Left lung (tissue), 10 donors: Measurements from ENCODE around the gene SLC17A2. TPM values are rescaled to one million over a fixed set of nuclear protein-coding genes. Genes with fewer than 3 reads are reported as not detected.

Source experiments
- ATAC-seq: fragments of 200-7000 bp; cut with Tn5 transposase; one replicate; pipeline ENCODE4 v1.9.1; 2020; ENCODE audit warnings: moderate library complexity
- DNase-seq, 4 donors: peaks; one replicate each; pipeline ENCODE4 v3.0.0-alpha.2; 2013 to 2020
- H3K27ac ChIP-seq, 2 donors: fragments of 200-600 bp; sonication (generic) in 1 of 2; one replicate each; pipeline versions ENCODE4 v1.5.0 to v1.8.0; 2020 to 2021
- H3K27me3 ChIP-seq, 2 donors: fragments of 200-600 bp; sonication (generic) in 1 of 2; one replicate each; pipeline versions ENCODE4 v1.5.0 to v1.8.0; 2020 to 2021
- H3K36me3 ChIP-seq, 2 donors: fragments of 200-600 bp; sonication (generic) in 1 of 2; one replicate each; pipeline versions ENCODE4 v1.5.0 to v1.8.0; 2020 to 2021
- H3K4me1 ChIP-seq, 2 donors: fragments of 200-600 bp; one replicate each; pipeline ENCODE4 v1.8.0; 2021
- H3K4me3 ChIP-seq, 2 donors: fragments of 200-600 bp; sonication (generic) in 1 of 2; one replicate each; pipeline versions ENCODE4 v1.5.0 to v1.8.0; 2020 to 2021; ENCODE audit warnings: mild to moderate bottlenecking in 1 of 2
- H3K9me3 ChIP-seq, 2 donors: fragments of 200-600 bp; sonication (generic) in 1 of 2; one replicate each; pipeline versions ENCODE4 v1.5.0 to v1.8.0; 2020 to 2021
- intact Hi-C, 2 donors: fragments of 100-400 bp; cut with DNase I; formaldehyde crosslinking; loops; one replicate each; pipeline versions ENCODE4 v1.11.2 to v1.14.2; 2022
- polyA plus RNA-seq, 6 donors: library from polyadenylated mRNA; unstranded; fragments of 120-200 nt; gene quantifications; one replicate each; pipeline ENCODE4 v1.2.1, GENCODE V29; 2013; ENCODE audit not compliant: insufficient read length in 6 of 6
- total RNA-seq, 2 donors: library from RNA; stranded (reverse); fragmentation: NEBNext Ultra II Directional; extraction: Animal tissue kit (Norgen Biotek cat#: 25700); gene quantifications; one replicate each; pipeline ENCODE4 v1.2.1, GENCODE V29; 2021
- TF ChIP-seq, protein P1 (sequence below), 2 donors: fragments of 200-600 bp; sonication (generic) in 1 of 2; IDR thresholded peaks; one replicate each; pipeline versions ENCODE4 v1.5.0 to v1.8.0; 2021; ENCODE audit warnings: antibody characterized with exemption in 2 of 2
- donor health status: DM: no; HTN: yes; CAD: no.
- donor health status: DM: no; HTN: no; CAD: no.

Gene SLC17A2
- total and polyA plus RNA-seq, 8 donors = not detected

GRCh38 chr6:25886066-25886465, 44.4 kb downstream of the SLC17A2 start:
- Histone ChIP-seq H3K27ac (no peak overlapping the region), H3K4me1 (no peaks in the 10 kb centered on the region), H3K9me3 (no peaks in the 10 kb centered on the region), H3K4me3 (no peak overlapping the region), H3K27me3 (peaks cover 0 to 6% of the 10 kb centered on the region in 2 donors), H3K36me3 (no peaks in the 10 kb centered on the region)
- no peak for DNase-seq
- TF ChIP-seq, protein P1, sequence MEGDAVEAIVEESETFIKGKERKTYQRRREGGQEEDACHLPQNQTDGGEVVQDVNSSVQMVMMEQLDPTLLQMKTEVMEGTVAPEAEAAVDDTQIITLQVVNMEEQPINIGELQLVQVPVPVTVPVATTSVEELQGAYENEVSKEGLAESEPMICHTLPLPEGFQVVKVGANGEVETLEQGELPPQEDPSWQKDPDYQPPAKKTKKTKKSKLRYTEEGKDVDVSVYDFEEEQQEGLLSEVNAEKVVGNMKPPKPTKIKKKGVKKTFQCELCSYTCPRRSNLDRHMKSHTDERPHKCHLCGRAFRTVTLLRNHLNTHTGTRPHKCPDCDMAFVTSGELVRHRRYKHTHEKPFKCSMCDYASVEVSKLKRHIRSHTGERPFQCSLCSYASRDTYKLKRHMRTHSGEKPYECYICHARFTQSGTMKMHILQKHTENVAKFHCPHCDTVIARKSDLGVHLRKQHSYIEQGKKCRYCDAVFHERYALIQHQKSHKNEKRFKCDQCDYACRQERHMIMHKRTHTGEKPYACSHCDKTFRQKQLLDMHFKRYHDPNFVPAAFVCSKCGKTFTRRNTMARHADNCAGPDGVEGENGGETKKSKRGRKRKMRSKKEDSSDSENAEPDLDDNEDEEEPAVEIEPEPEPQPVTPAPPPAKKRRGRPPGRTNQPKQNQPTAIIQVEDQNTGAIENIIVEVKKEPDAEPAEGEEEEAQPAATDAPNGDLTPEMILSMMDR (IDR thresholded peaks at IDR 0.05) = no peak
- ATAC-seq = no peak
- intact Hi-C loops = no loop called here

DNA sequence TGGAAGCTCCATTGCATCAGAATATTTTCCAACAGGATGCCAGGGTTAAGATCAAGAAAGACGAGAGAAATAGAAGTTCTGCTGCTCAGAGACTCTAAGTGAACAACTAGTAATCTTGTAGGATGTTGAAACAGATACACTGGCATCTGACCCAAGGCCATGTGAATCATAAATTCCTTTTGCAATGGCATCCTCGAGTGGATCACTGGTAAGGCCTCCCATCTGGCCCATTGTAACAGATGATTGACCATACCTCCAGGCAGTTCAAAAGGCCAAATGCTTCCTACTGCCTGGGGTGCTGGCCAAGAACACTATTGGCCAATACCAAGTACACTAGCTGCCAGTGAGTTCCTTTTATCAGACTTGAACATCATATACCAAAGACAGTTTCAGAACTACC, 46.5 kb downstream of the SLC17A2 start:
- H3K27me3 ChIP-seq = peaks cover 0 to 6% of the 10 kb centered on the region in 2 donors
- TF ChIP-seq, protein P1 (IDR thresholded peaks at IDR 0.05) = no peak
- H3K9me3 ChIP-seq = no peaks in the 10 kb centered on the region
- H3K36me3 ChIP-seq = no peaks in the 10 kb centered on the region
- ATAC-seq (no peak), DNase-seq (no peak)
- H3K27ac ChIP-seq = no peak overlapping the region
- intact Hi-C loops = no loop called here
- no peaks in the 10 kb centered on the region for H3K4me1 ChIP-seq
- H3K4me3 ChIP-seq = no peak overlapping the region

DNA sequence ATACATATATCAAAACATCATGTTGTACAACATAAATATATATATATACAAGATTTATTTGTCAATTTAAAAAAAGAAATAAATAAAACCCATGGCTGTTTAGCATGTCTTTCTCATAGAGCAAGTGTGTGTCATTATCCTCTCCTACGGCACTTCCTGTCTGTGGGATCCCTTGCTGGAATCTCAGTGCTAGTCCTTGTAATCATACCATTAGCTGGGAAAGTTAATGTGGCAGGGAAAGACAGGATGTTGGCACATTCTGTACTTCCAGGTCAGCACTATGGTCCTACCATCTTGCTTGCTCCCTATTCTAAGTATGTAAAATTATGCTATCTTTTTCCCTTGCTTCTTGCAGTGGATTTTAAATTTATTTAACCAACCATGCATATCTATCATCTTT, 47.0 kb downstream of the SLC17A2 start:
- H3K36me3 ChIP-seq = no peaks in the 10 kb centered on the region
- TF ChIP-seq, protein P1 (IDR thresholded peaks at IDR 0.05) = no peak
- H3K4me1 ChIP-seq = no peaks in the 10 kb centered on the region
- ATAC-seq (no peak), DNase-seq (no peak)
- intact Hi-C loops = no loop called here
- H3K4me3 ChIP-seq = no peak overlapping the region
- H3K27ac ChIP-seq = no peak overlapping the region
- no peaks in the 10 kb centered on the region for H3K9me3 ChIP-seq
- peaks cover 0 to 6% of the 10 kb centered on the region in 2 donors for H3K27me3 ChIP-seq

- intact Hi-C loops = no loop called here
- peak; percentile 50 for ATAC-seq
- DNase-seq = peak in 2 of 4 donors; percentile 32 to 83
- Histone ChIP-seq H3K36me3 (no peaks in the 10 kb centered on the region), H3K27me3 (peaks cover 0 to 6% of the 10 kb centered on the region in 2 donors), H3K27ac (no peak overlapping the region), H3K4me1 (no peaks in the 10 kb centered on the region), H3K9me3 (no peaks in the 10 kb centered on the region), H3K4me3 (no peak overlapping the region)
- TF ChIP-seq, protein P1 (IDR thresholded peaks at IDR 0.05) = no peak
Observed at GRCh38 chr6:25882051-25882496, 48.4 kb downstream of the SLC17A2 start.

- Histone ChIP-seq H3K4me1 (no peaks in the 10 kb centered on the region), H3K36me3 (no peaks in the 10 kb centered on the region), H3K27ac (no peak overlapping the region), H3K4me3 (no peak overlapping the region), H3K9me3 (no peaks in the 10 kb centered on the region), H3K27me3 (peaks cover 0 to 6% of the 10 kb centered on the region in 2 donors)
- TF ChIP-seq, protein P1 (IDR thresholded peaks at IDR 0.05) = no peak
- intact Hi-C loops = no loop called here
- ATAC-seq (no peak), DNase-seq (no peak)
Observed at GRCh38 chr6:25880601-25881000, 49.9 kb downstream of the SLC17A2 start.
